DOHH2 (cell line): Measurements from ENCODE around the gene DCX.

ENCODE experiments used
- H3F3A ChIP-seq: fragments of 200-600 bp; sonication (generic), shearing (Covaris generic); 2 replicates; pipeline ENCODE4 v1.6.0; 2016; ENCODE audit warnings: antibody characterized with exemption, mild to moderate bottlenecking; ENCODE audit not compliant: control insufficient read depth, insufficient read depth
- H3K27ac ChIP-seq: fragments of 200-600 bp; sonication (generic); 2 replicates; pipeline ENCODE4 v1.5.1; 2014; ENCODE audit warnings: low read depth, mild to moderate bottlenecking, low read length, moderate library complexity
- H3K27me3 ChIP-seq: fragments of 200-600 bp; sonication (generic); 2 replicates; pipeline ENCODE4 v1.6.1; 2014; ENCODE audit warnings: mild to moderate bottlenecking, low read length, mixed read lengths; ENCODE audit not compliant: control insufficient read depth
- H3K36me3 ChIP-seq: fragments of 200-600 bp; sonication (generic); 2 replicates; pipeline ENCODE4 v1.6.1; 2014; ENCODE audit warnings: mild to moderate bottlenecking, low read length, moderate library complexity, mixed read lengths; ENCODE audit not compliant: control insufficient read depth
- H3K4me1 ChIP-seq: fragments of 200-600 bp; sonication (generic); 2 replicates; pipeline ENCODE4 v1.6.1; 2014; ENCODE audit warnings: mild to moderate bottlenecking, low read length, mixed read lengths; ENCODE audit not compliant: control insufficient read depth
- H3K4me2 ChIP-seq: fragments of 200-600 bp; sonication (generic); 2 replicates; pipeline ENCODE4 v1.6.0; 2014; ENCODE audit warnings: mild to moderate bottlenecking, low read length, moderate library complexity
- H3K4me3 ChIP-seq: fragments of 200-600 bp; sonication (generic); 2 replicates; pipeline ENCODE4 v1.5.1; 2014; ENCODE audit warnings: mild to moderate bottlenecking, low read length, mixed read lengths
- H3K79me2 ChIP-seq: fragments of 200-600 bp; sonication (generic); 2 replicates; pipeline ENCODE4 v1.6.1; 2014; ENCODE audit warnings: mild to moderate bottlenecking, low read length, mixed read lengths; ENCODE audit not compliant: control insufficient read depth
- H3K9me2 ChIP-seq: fragments of 200-600 bp; sonication (generic); replicated peaks from 2 replicates; pipeline ENCODE4 v1.6.1; 2014; ENCODE audit warnings: mild to moderate bottlenecking, low read length, mixed read lengths; ENCODE audit not compliant: control insufficient read depth
- H3K9me3 ChIP-seq: fragments of 200-600 bp; sonication (generic); 2 replicates; pipeline ENCODE4 v1.6.1; 2014; ENCODE audit warnings: antibody characterized with exemption, low read length, mixed read lengths; ENCODE audit not compliant: control insufficient read depth, insufficient read depth
- H4K20me1 ChIP-seq: fragments of 200-600 bp; sonication (generic); 2 replicates; pipeline ENCODE4 v1.6.0; 2014; ENCODE audit warnings: low read depth, mild to moderate bottlenecking, antibody characterized with exemption, low read length, moderate library complexity; ENCODE audit not compliant: control insufficient read depth, insufficient read depth
- CTCF ChIP-seq: fragments of 200-600 bp; sonication (generic); IDR thresholded peaks from one replicate; pipeline ENCODE4 v1.5.1; 2014; ENCODE audit warnings: antibody characterized with exemption, mild to moderate bottlenecking, low read depth, low read length; ENCODE audit not compliant: poor library complexity, severe bottlenecking
- EZH2phosphoT487 ChIP-seq: fragments of 200-600 bp; sonication (generic); IDR thresholded peaks from 2 replicates; pipeline ENCODE4 v1.6.1; 2017; ENCODE audit warnings: borderline replicate concordance, mild to moderate bottlenecking, antibody characterized with exemption, low read length, moderate library complexity, mixed read lengths

The DCX gene

GRCh38 chrX:111339212-111339611 lies 72.8 kb downstream of the DCX start:
- Histone ChIP-seq H3K79me2 (no peaks in the 10 kb centered on the region), H3K9me3 (no peaks in the 10 kb centered on the region), H3K4me1 (no peaks in the 10 kb centered on the region), H3F3A (no peaks in the 10 kb centered on the region), H3K4me3 (no peak overlapping the region), H3K27ac (no peak overlapping the region), H3K36me3 (no peaks in the 10 kb centered on the region), H4K20me1 (no peaks in the 10 kb centered on the region), H3K4me2 (no peak overlapping the region), H3K9me2 (no peaks in the 10 kb centered on the region), H3K27me3 (no peaks in the 10 kb centered on the region)
- TF ChIP-seq CTCF (no peak), EZH2phosphoT487 (no peak)

DNA sequence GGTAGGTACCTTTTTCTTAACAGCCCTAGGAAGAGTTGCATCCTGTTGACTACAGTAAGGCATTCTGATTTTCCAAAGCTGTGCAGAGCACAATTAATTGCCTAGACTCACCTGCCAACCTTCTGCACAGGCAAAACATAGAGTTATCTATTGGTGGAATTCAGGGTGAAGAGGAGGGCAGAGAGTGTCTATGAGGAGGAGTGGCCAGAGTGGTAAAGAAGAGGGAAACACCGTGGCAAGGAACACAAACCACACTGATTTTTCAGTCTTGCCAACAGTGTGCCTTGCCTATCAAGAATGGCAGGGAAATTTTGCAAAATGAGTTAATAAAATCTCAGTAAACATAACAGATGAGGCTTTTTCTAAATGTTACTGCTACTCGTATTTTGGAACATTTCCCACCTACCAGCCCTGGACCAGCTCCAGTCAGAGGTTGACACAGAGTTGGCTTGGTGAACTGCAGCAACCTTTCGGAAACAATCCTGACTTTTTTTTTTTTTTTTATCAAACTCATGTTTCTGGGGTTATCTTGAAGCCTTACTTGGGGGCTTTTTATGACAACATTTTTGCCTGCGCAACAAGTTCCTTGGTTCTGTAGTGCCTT lies 73.8 kb downstream of the DCX start:
- TF ChIP-seq CTCF = no peak
- TF ChIP-seq EZH2phosphoT487 = no peak
- Histone ChIP-seq H3K27ac (no peak overlapping the region), H3K27me3 (no peaks in the 10 kb centered on the region), H3K9me3 (no peaks in the 10 kb centered on the region), H3F3A (no peaks in the 10 kb centered on the region), H4K20me1 (no peaks in the 10 kb centered on the region), H3K9me2 (no peaks in the 10 kb centered on the region), H3K36me3 (no peaks in the 10 kb centered on the region), H3K79me2 (no peaks in the 10 kb centered on the region), H3K4me3 (no peak overlapping the region), H3K4me2 (no peak overlapping the region), H3K4me1 (no peaks in the 10 kb centered on the region)

- Histone ChIP-seq H3K27ac (no peak overlapping the region), H3K79me2 (no peaks in the 10 kb centered on the region), H3K4me3 (no peak overlapping the region), H3K27me3 (no peaks in the 10 kb centered on the region), H3K9me2 (no peaks in the 10 kb centered on the region), H3K36me3 (no peaks in the 10 kb centered on the region), H4K20me1 (no peaks in the 10 kb centered on the region), H3K4me1 (no peaks in the 10 kb centered on the region), H3F3A (no peaks in the 10 kb centered on the region), H3K4me2 (no peak overlapping the region), H3K9me3 (no peaks in the 10 kb centered on the region)
- TF ChIP-seq EZH2phosphoT487 (no peak), CTCF (no peak)
These were observed 74.8 kb downstream of the DCX start for GRCh38 chrX:111337067-111337637.
